Astrocyte of the spinal cord (primary cell): Measurements from ENCODE around the gene MRPS2.
A peak's percentile ranks its signal among the peaks of the same experiment; 100 is the strongest.

ENCODE experiments used
- DNase-seq: peaks from one replicate; pipeline ENCODE4 v3.0.0; 2011; ENCODE audit warnings: low read depth, low spot score
- H3K4me3 ChIP-seq: 2 replicates; pipeline ENCODE4 v1.5.1; 2011; ENCODE audit warnings: low read depth, mild to moderate bottlenecking, low read length, moderate library complexity
- CTCF ChIP-seq: IDR thresholded peaks from 2 replicates; pipeline ENCODE4 v1.5.1; 2012; ENCODE audit warnings: low read depth, mild to moderate bottlenecking, low read length, inconsistent platforms
- in situ Hi-C: cut with HindIII; loops from 2 replicates; pipeline ENCODE4 v1.10.0; 2017; ENCODE audit warnings: low sequenced_read_pairs

The MRPS2 gene

DNA sequence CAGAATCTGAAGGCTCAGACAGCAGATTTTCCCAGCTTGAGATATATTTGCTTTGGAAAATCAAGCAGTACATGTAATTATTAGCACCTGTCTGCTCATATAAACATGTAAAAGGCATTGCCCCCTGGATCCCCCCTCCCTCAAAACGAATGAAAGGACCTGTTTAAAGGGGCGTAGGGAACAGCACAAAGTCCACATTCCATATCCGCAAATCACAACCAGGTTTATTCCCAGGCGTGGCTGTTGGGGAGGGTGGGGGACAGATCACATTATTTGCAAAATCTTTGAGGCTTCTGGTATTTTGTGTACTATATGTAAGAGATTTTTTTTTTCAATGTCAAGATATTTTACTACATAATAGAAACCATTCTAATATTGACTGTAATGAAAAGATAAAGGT is 8.7 kb upstream of the MRPS2 start:
- in situ Hi-C loops = no loop called here
- DNase-seq = no peak
- H3K4me3 ChIP-seq = no peak overlapping the region
- no peak for TF ChIP-seq CTCF

DNA sequence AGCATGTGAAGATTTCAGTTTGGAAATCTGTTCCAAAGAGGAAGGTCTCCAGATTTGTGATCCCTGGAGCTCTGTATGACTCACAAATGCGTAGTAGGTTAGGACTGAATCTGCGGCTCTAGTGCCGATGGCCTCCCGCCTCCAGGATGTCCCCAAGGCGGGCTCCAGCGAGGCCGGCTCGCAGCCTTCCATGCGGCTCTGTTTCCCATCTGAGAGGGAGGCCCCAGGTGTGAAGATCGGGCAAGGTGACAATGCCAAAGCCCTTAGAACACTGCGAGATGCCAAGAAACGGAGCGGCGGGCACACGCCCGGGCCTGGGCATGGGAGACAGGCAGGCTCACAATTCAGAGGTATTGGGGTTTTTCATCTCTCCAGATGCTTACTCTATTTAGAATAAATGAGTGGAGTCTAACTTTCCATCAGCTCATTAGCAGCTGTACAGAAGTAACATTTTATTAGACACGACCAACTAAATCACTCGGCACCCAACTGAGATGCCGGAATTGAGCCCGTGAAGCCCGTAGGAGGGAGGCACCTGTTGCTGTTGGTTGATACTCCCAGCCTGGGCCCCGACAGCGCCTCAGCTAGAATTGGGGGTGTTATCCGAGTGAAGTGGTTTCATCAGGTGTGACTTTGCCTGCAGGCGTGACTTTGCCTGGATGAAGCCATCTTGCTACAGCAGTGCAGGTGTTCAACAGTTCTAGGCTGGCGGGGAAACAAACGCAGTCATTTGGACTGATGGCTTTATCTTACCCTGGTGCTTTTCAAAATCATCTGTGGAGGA is 7.4 kb upstream of the MRPS2 start:
- TF ChIP-seq CTCF = no peak
- DNase-seq = no peak
- H3K4me3 ChIP-seq = no peak overlapping the region
- in situ Hi-C loops = no loop called here

DNA sequence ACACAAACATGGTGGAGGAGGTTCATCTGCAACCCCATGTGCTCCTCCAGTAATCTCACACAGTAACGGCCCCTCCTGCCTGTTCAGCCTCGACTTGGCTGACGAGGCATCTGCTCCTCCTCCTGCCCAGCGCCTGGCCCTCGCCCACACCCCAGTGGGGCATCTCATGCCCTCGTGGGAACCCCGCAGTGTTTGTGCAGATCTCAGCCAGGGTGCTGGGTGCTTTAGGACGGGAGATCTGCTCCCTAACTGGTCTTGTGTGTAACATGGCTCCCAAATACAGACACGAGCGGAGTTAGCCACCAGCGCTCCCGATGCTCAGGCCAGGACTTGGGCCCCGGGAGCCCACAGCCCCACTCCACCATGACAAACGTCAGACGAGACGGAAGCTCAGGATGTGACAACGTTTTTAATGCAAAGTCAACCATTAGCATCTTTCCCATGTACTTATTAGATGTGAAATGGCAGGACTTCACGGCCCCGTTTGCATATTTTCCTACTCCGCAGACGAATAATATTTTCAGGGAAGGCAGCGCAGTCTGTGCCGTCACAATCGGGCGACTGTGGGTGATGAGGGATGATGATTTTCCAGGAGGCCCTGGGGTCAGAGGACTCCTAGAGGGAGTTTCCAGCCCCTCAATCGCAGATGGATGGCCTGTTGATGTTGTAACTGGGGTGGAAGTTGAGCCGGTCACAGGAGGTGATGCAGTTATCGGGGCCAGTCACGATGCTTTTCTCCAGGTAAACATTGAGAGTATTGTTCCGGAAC is 5.5 kb upstream of the MRPS2 start:
- DNase-seq = no peak
- TF ChIP-seq CTCF = no peak

DNA sequence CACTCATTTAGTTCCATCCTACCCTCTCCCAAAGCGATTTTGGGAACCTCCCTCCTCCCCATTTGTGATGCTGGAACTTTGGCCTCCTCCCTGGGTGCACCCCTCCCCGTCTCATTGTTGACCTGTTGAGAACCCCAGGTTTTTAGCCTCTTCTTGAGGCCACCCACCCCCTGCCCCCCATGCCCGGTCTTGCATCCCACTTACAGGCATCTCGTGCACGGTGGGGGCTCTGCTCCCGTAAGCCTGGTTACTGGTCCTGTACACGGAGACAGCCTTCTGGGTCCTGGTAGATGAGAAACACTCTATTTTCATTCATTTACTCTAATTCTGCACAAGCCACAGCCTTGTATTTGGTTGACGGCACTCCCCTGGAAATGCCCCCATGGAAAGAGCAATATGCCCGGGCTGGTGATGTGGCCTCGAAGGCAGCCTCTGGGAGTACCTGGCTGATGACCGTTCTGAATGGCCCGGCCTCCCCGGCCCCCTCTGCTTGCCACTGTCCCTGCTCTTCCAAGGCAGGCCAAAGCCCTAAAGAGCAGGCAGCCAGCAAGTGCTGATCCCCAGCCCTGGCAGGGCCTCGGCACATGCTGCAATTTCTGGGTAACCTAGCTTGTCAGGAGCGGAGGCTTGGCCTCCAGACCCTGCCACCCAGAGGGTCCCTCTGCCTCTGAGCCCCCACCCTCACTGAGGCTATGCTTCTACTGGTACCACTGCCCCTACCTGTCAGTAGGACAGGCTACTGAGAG is 1.9 kb upstream of the MRPS2 start:
- DNase-seq = no peak
- H3K4me3 ChIP-seq = no peak overlapping the region
- in situ Hi-C loops = no loop called here
- no peak for TF ChIP-seq CTCF

More for the DNA sequence above, 5.5 kb upstream of the MRPS2 start:
- no peak overlapping the region for H3K4me3 ChIP-seq
- in situ Hi-C loops = no loop called here

GRCh38 chr9:135499326-135500070 is 984 bp upstream of the MRPS2 start:
- TF ChIP-seq CTCF = no peak
- in situ Hi-C loops = no loop called here
- peak overlapping the region; percentile 77 for H3K4me3 ChIP-seq
- peak; percentile 82 for DNase-seq

GRCh38 chr9:135500071-135500524 is 384 bp upstream of the MRPS2 start:
- no peak for DNase-seq
- H3K4me3 ChIP-seq = peak overlapping the region; percentile 77
- in situ Hi-C loops = no loop called here
- no peak for TF ChIP-seq CTCF
